Endothelial cell of umbilical vein (primary cell): ENCODE measurements around the gene EPS15. TPM values are rescaled to one million over a fixed set of nuclear protein-coding genes. Genes with fewer than 3 reads are reported as not detected.

ENCODE experiments used
- BruUV-seq: library from RNA; stranded (reverse); fragments of 400-500 nt; replicated peaks from 2 replicates; lab custom pipeline; 2021; lab: Mats Ljungman, UMichigan
- CTCF ChIA-PET: fragments of 300-600, 350-600 bp; sonication (Branson Sonifier 250); formaldehyde crosslinking; loops from one replicate; lab custom pipeline; 2021; ENCODE audit warnings: antibody characterized with exemption, inconsistent platforms; lab: Charles Lee
- POLR2A ChIA-PET: fragments of 300-600, 350-600 bp; sonication (Branson Sonifier 250); formaldehyde crosslinking; loops from one replicate; lab custom pipeline; 2021; ENCODE audit warnings: antibody characterized with exemption, inconsistent platforms; lab: Charles Lee
- DNase-seq: peaks from one replicate; pipeline ENCODE4 v3.0.0-alpha.2; 2011; ENCODE audit warnings: low read depth, low spot score
- FAIRE-seq: peaks from 2 replicates; lab custom pipeline; 2011; peaks lifted over from hg19 to GRCh38; lab: Jason Lieb, UNC
- H2AFZ ChIP-seq: 2 replicates; pipeline ENCODE4 v1.6.0; 2012; ENCODE audit warnings: low read depth, low read length, control low read depth, inconsistent platforms
- H3K27ac ChIP-seq: 2 replicates; pipeline ENCODE4 v1.5.1; 2011; ENCODE audit warnings: low read depth, mild to moderate bottlenecking, control low read depth, low read length, moderate library complexity; ENCODE audit not compliant: insufficient read depth
- H3K27me3 ChIP-seq, 2 experiments: 2 replicates each; pipeline versions ENCODE4 v1.6.0 to v1.6.1; 2011; ENCODE audit warnings: low read length in 2 of 2, mixed read lengths in 1 of 2; ENCODE audit not compliant: control insufficient read depth in 2 of 2, insufficient read depth in 2 of 2
- H3K36me3 ChIP-seq, 2 experiments: 2 replicates in 1 of 2; 3 replicates in 1 of 2; pipeline ENCODE4 v1.5.1; 2011; ENCODE audit warnings: low read length in 2 of 2, mild to moderate bottlenecking in 1 of 2, moderate library complexity in 1 of 2; ENCODE audit not compliant: control insufficient read depth in 2 of 2, insufficient read depth in 2 of 2; ENCODE audit errors: extremely low read depth in 1 of 2
- H3K4me1 ChIP-seq: 3 replicates; pipeline ENCODE4 v1.5.1; 2011; ENCODE audit warnings: mild to moderate bottlenecking, low read length; ENCODE audit not compliant: control insufficient read depth, insufficient read depth; ENCODE audit errors: extremely low read depth
- H3K4me2 ChIP-seq: 2 replicates; pipeline ENCODE4 v1.6.1; 2011; ENCODE audit warnings: low read length, control low read depth, mixed read lengths; ENCODE audit not compliant: insufficient read depth
- H3K4me3 ChIP-seq, 3 experiments: fragments of 200-600 bp in 1 of 3; sonication (generic), shearing (Covaris generic) in 1 of 3; replicated peaks in 1 of 3; 2 replicates each; pipeline ENCODE4 v1.5.1; 2011 to 2016; ENCODE audit warnings: control low read depth in 3 of 3, low read length in 3 of 3, mild to moderate bottlenecking in 2 of 3, inconsistent platforms in 1 of 3, low read depth in 1 of 3, moderate library complexity in 1 of 3; ENCODE audit not compliant: insufficient read depth in 1 of 3
- H3K79me2 ChIP-seq: 2 replicates; pipeline ENCODE4 v1.6.0; 2012; ENCODE audit warnings: low read length, inconsistent platforms; ENCODE audit not compliant: control insufficient read depth, insufficient read depth
- H3K9ac ChIP-seq: replicated peaks from 2 replicates; pipeline ENCODE3; 2011; ENCODE audit warnings: low read length, control low read depth; ENCODE audit not compliant: insufficient read depth; ENCODE audit errors: extremely low read depth
- H3K9me1 ChIP-seq: replicated peaks from 3 replicates; pipeline ENCODE4 v1.6.0; 2011; ENCODE audit warnings: mild to moderate bottlenecking, low read length; ENCODE audit not compliant: control insufficient read depth, insufficient read depth; ENCODE audit errors: extremely low read depth
- H3K9me3 ChIP-seq: replicated peaks from 2 replicates; pipeline ENCODE4 v1.5.1; 2012; ENCODE audit warnings: low read length, inconsistent platforms; ENCODE audit not compliant: control insufficient read depth, insufficient read depth
- H4K20me1 ChIP-seq: replicated peaks from 2 replicates; pipeline ENCODE3; 2011; ENCODE audit warnings: mild to moderate bottlenecking, low read length; ENCODE audit not compliant: control insufficient read depth, insufficient read depth; ENCODE audit errors: extremely low read depth
- EZH2 ChIP-seq: IDR thresholded peaks from 2 replicates; pipeline ENCODE4 v1.6.1; 2012; ENCODE audit warnings: borderline replicate concordance, low read depth, mild to moderate bottlenecking, moderate library complexity, low read length, inconsistent platforms; ENCODE audit not compliant: severe bottlenecking
- FOS ChIP-seq: IDR thresholded peaks from 2 replicates; pipeline ENCODE4 v1.6.1; 2011; ENCODE audit warnings: mild to moderate bottlenecking, low read length, moderate library complexity, borderline replicate concordance; ENCODE audit not compliant: insufficient read depth
- JUN ChIP-seq: IDR thresholded peaks from 2 replicates; pipeline ENCODE4 v1.6.1; 2011; ENCODE audit warnings: borderline replicate concordance, low read depth; ENCODE audit not compliant: insufficient read length, insufficient read depth
- POLR2A ChIP-seq: IDR thresholded peaks from 2 replicates; pipeline ENCODE4 v1.6.1; 2012; ENCODE audit warnings: low read depth, mild to moderate bottlenecking, control low read depth, low read length
- POLR2AphosphoS5 ChIP-seq: IDR thresholded peaks from 2 replicates; pipeline ENCODE4 v1.6.1; 2012; ENCODE audit warnings: low read depth, mild to moderate bottlenecking, control low read depth, low read length, moderate library complexity; ENCODE audit not compliant: insufficient read depth
- dilution Hi-C: fragments of 300-500 bp; cut with MboI; formaldehyde crosslinking; loops from one replicate; pipeline ENCODE4 v1.15.0; 2019; ENCODE audit warnings: low sequenced_read_pairs; ENCODE audit not compliant: extremely low pct_ligation_motif_present
- intact Hi-C: fragments of 100-400 bp; cut with micrococcal nuclease; formaldehyde crosslinking; loops from one replicate; pipeline ENCODE4 v1.10.0; 2022
- polyA plus RNA-seq, 4 experiments: library from polyadenylated mRNA; depleted of rRNA in 3 of 4; stranded (reverse) in 3 of 4; unstranded in 1 of 4; fragments of >200 nt; gene quantifications; 2 replicates each; pipeline versions ENCODE4 v1.2.1 to v1.2.3, GENCODE V29; 2011 to 2012; ENCODE audit warnings: missing spikeins in 1 of 4
- total RNA-seq: library from RNA; stranded (reverse); gene quantifications from 2 replicates; pipeline ENCODE4 v1.2.3, GENCODE V29; 2021
- TF ChIP-seq, protein P1 (sequence below): IDR thresholded peaks from 2 replicates; pipeline ENCODE4 v1.6.1; 2011; ENCODE audit not compliant: insufficient read depth, insufficient read length
- TF ChIP-seq, protein P2 (sequence below), 2 donors: IDR thresholded peaks; 1 replicate in 1 of 2; 2 replicates in 1 of 2; pipeline ENCODE4 v1.5.1; 2011; ENCODE audit warnings: low read length in 2 of 2, mild to moderate bottlenecking in 2 of 2, moderate library complexity in 2 of 2, control low read depth in 1 of 2, inconsistent platforms in 1 of 2, low read depth in 1 of 2; ENCODE audit not compliant: insufficient read depth in 1 of 2; ENCODE audit errors: extremely low read depth in 1 of 2

Gene EPS15
- total and polyA plus RNA-seq, 2 donors (not counting 3 experiments of a cell fraction or from before 2014, with no cell fraction given) = 15.4 to 44.8 TPM

DNA sequence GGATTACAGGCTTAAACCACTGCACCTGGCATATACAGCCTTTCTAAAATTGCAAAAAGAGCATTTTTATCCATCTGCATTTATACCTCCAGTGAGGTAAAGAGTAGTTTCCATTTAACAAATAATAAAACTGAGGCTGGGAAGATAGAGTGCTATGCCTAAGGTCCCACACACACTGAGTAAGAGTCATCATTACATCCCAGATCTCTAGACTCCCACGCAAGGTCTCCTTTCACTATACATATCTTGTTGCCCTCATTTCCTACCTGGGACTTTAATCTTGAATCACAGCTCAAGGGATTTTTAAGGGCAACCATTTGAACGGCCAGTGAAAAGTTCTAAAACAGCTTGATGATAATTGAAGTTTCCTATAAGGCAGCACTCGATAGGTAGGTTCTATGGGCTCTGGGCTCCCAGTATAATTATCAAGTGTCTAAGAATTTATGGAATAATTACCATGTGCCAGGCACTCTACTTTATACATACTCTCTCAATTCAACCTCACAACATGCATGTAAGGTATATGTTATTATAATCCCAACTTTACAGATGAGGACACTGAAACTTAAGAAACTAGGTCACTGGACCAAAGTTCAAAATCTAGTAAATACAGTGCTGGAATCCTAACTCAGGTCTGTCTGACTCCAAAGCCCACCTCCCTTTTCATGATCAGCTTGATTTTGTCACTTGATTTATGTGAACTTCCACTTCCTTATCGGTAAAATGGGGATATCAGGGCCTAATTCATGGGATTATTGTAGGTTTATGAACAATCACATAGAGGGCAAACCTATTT lies 23.3 kb upstream of the EPS15 start:
- FAIRE-seq (no peak), DNase-seq (no peak)
- no peaks in the 10 kb centered on the region for H3K36me3 ChIP-seq
- POLR2A ChIA-PET = no interaction called here
- H3K4me3 ChIP-seq = no peak overlapping the region
- no peak overlapping the region for H2AFZ ChIP-seq
- CTCF ChIA-PET = no interaction called here
- H3K9me1 ChIP-seq = no peaks in the 10 kb centered on the region
- no peaks in the 10 kb centered on the region for H3K9me3 ChIP-seq
- H3K9ac ChIP-seq = no peak overlapping the region
- no peak overlapping the region for H3K27ac ChIP-seq
- TF ChIP-seq, protein P1, sequence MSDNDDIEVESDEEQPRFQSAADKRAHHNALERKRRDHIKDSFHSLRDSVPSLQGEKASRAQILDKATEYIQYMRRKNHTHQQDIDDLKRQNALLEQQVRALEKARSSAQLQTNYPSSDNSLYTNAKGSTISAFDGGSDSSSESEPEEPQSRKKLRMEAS = no peak
- TF ChIP-seq POLR2AphosphoS5 (no peak), JUN (no peak), POLR2A (no peak), FOS (no peak), EZH2 (no peak)
- TF ChIP-seq, protein P2, sequence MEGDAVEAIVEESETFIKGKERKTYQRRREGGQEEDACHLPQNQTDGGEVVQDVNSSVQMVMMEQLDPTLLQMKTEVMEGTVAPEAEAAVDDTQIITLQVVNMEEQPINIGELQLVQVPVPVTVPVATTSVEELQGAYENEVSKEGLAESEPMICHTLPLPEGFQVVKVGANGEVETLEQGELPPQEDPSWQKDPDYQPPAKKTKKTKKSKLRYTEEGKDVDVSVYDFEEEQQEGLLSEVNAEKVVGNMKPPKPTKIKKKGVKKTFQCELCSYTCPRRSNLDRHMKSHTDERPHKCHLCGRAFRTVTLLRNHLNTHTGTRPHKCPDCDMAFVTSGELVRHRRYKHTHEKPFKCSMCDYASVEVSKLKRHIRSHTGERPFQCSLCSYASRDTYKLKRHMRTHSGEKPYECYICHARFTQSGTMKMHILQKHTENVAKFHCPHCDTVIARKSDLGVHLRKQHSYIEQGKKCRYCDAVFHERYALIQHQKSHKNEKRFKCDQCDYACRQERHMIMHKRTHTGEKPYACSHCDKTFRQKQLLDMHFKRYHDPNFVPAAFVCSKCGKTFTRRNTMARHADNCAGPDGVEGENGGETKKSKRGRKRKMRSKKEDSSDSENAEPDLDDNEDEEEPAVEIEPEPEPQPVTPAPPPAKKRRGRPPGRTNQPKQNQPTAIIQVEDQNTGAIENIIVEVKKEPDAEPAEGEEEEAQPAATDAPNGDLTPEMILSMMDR (IDR thresholded peaks at IDR 0.05; ENCODE audit: extremely low read depth in 1 of 2, insufficient read depth in 1 of 2, low read depth in 1 of 2, low read length in 2 of 2) = no peak
- no peaks in the 10 kb centered on the region for H3K79me2 ChIP-seq
- H3K4me1 ChIP-seq = peaks cover 8% of the 10 kb centered on the region
- no TSS peak for BruUV-seq
- intact Hi-C loops = no loop called here
- no peaks in the 10 kb centered on the region for H4K20me1 ChIP-seq
- H3K27me3 ChIP-seq = no peaks in the 10 kb centered on the region
- dilution Hi-C loops = no loop called here
- H3K4me2 ChIP-seq = no peak overlapping the region
